Endothelial cell of umbilical vein (primary cell): ENCODE measurements around the gene ACTR3. TPM values are rescaled to one million over a fixed set of nuclear protein-coding genes. Genes with fewer than 3 reads are reported as not detected.

Experiments
- BruUV-seq: library from RNA; stranded (reverse); fragments of 400-500 nt; replicated peaks from 2 replicates; lab custom pipeline; 2021; lab: Mats Ljungman, UMichigan
- CTCF ChIA-PET: fragments of 300-600, 350-600 bp; sonication (Branson Sonifier 250); formaldehyde crosslinking; loops from one replicate; lab custom pipeline; 2021; ENCODE audit warnings: antibody characterized with exemption, inconsistent platforms; lab: Charles Lee
- POLR2A ChIA-PET: fragments of 300-600, 350-600 bp; sonication (Branson Sonifier 250); formaldehyde crosslinking; loops from one replicate; lab custom pipeline; 2021; ENCODE audit warnings: antibody characterized with exemption, inconsistent platforms; lab: Charles Lee
- DNase-seq: peaks from one replicate; pipeline ENCODE4 v3.0.0-alpha.2; 2011; ENCODE audit warnings: low read depth, low spot score
- FAIRE-seq: peaks from 2 replicates; lab custom pipeline; 2011; peaks lifted over from hg19 to GRCh38; lab: Jason Lieb, UNC
- H2AFZ ChIP-seq: 2 replicates; pipeline ENCODE4 v1.6.0; 2012; ENCODE audit warnings: low read depth, low read length, control low read depth, inconsistent platforms
- H3K27ac ChIP-seq: 2 replicates; pipeline ENCODE4 v1.5.1; 2011; ENCODE audit warnings: low read depth, mild to moderate bottlenecking, control low read depth, low read length, moderate library complexity; ENCODE audit not compliant: insufficient read depth
- H3K27me3 ChIP-seq, 2 experiments: 2 replicates each; pipeline versions ENCODE4 v1.6.0 to v1.6.1; 2011; ENCODE audit warnings: low read length in 2 of 2, mixed read lengths in 1 of 2; ENCODE audit not compliant: control insufficient read depth in 2 of 2, insufficient read depth in 2 of 2
- H3K36me3 ChIP-seq, 2 experiments: 2 replicates in 1 of 2; 3 replicates in 1 of 2; pipeline ENCODE4 v1.5.1; 2011; ENCODE audit warnings: low read length in 2 of 2, mild to moderate bottlenecking in 1 of 2, moderate library complexity in 1 of 2; ENCODE audit not compliant: control insufficient read depth in 2 of 2, insufficient read depth in 2 of 2; ENCODE audit errors: extremely low read depth in 1 of 2
- H3K4me1 ChIP-seq: 3 replicates; pipeline ENCODE4 v1.5.1; 2011; ENCODE audit warnings: mild to moderate bottlenecking, low read length; ENCODE audit not compliant: control insufficient read depth, insufficient read depth; ENCODE audit errors: extremely low read depth
- H3K4me2 ChIP-seq: 2 replicates; pipeline ENCODE4 v1.6.1; 2011; ENCODE audit warnings: low read length, control low read depth, mixed read lengths; ENCODE audit not compliant: insufficient read depth
- H3K4me3 ChIP-seq, 3 experiments: fragments of 200-600 bp in 1 of 3; sonication (generic), shearing (Covaris generic) in 1 of 3; replicated peaks in 1 of 3; 2 replicates each; pipeline ENCODE4 v1.5.1; 2011 to 2016; ENCODE audit warnings: control low read depth in 3 of 3, low read length in 3 of 3, mild to moderate bottlenecking in 2 of 3, inconsistent platforms in 1 of 3, low read depth in 1 of 3, moderate library complexity in 1 of 3; ENCODE audit not compliant: insufficient read depth in 1 of 3
- H3K79me2 ChIP-seq: 2 replicates; pipeline ENCODE4 v1.6.0; 2012; ENCODE audit warnings: low read length, inconsistent platforms; ENCODE audit not compliant: control insufficient read depth, insufficient read depth
- H3K9ac ChIP-seq: replicated peaks from 2 replicates; pipeline ENCODE3; 2011; ENCODE audit warnings: low read length, control low read depth; ENCODE audit not compliant: insufficient read depth; ENCODE audit errors: extremely low read depth
- H3K9me1 ChIP-seq: replicated peaks from 3 replicates; pipeline ENCODE4 v1.6.0; 2011; ENCODE audit warnings: mild to moderate bottlenecking, low read length; ENCODE audit not compliant: control insufficient read depth, insufficient read depth; ENCODE audit errors: extremely low read depth
- H3K9me3 ChIP-seq: replicated peaks from 2 replicates; pipeline ENCODE4 v1.5.1; 2012; ENCODE audit warnings: low read length, inconsistent platforms; ENCODE audit not compliant: control insufficient read depth, insufficient read depth
- H4K20me1 ChIP-seq: replicated peaks from 2 replicates; pipeline ENCODE3; 2011; ENCODE audit warnings: mild to moderate bottlenecking, low read length; ENCODE audit not compliant: control insufficient read depth, insufficient read depth; ENCODE audit errors: extremely low read depth
- EZH2 ChIP-seq: IDR thresholded peaks from 2 replicates; pipeline ENCODE4 v1.6.1; 2012; ENCODE audit warnings: borderline replicate concordance, low read depth, mild to moderate bottlenecking, moderate library complexity, low read length, inconsistent platforms; ENCODE audit not compliant: severe bottlenecking
- FOS ChIP-seq: IDR thresholded peaks from 2 replicates; pipeline ENCODE4 v1.6.1; 2011; ENCODE audit warnings: mild to moderate bottlenecking, low read length, moderate library complexity, borderline replicate concordance; ENCODE audit not compliant: insufficient read depth
- GATA2 ChIP-seq: IDR thresholded peaks from 2 replicates; pipeline ENCODE4 v1.7.0; 2011; ENCODE audit warnings: low read depth, mild to moderate bottlenecking, moderate library complexity, mixed read lengths, low read length; ENCODE audit not compliant: insufficient read length, insufficient read depth
- JUN ChIP-seq: IDR thresholded peaks from 2 replicates; pipeline ENCODE4 v1.6.1; 2011; ENCODE audit warnings: borderline replicate concordance, low read depth; ENCODE audit not compliant: insufficient read length, insufficient read depth
- MYC ChIP-seq: IDR thresholded peaks from one replicate; pipeline ENCODE4 v1.6.1; 2011; ENCODE audit warnings: mild to moderate bottlenecking, low read depth, low read length
- POLR2A ChIP-seq: IDR thresholded peaks from 2 replicates; pipeline ENCODE4 v1.6.1; 2012; ENCODE audit warnings: low read depth, mild to moderate bottlenecking, control low read depth, low read length
- POLR2AphosphoS5 ChIP-seq: IDR thresholded peaks from 2 replicates; pipeline ENCODE4 v1.6.1; 2012; ENCODE audit warnings: low read depth, mild to moderate bottlenecking, control low read depth, low read length, moderate library complexity; ENCODE audit not compliant: insufficient read depth
- dilution Hi-C: fragments of 300-500 bp; cut with MboI; formaldehyde crosslinking; loops from one replicate; pipeline ENCODE4 v1.15.0; 2019; ENCODE audit warnings: low sequenced_read_pairs; ENCODE audit not compliant: extremely low pct_ligation_motif_present
- intact Hi-C: fragments of 100-400 bp; cut with micrococcal nuclease; formaldehyde crosslinking; loops from one replicate; pipeline ENCODE4 v1.10.0; 2022
- polyA plus RNA-seq, 4 experiments: library from polyadenylated mRNA; depleted of rRNA in 3 of 4; stranded (reverse) in 3 of 4; unstranded in 1 of 4; fragments of >200 nt; gene quantifications; 2 replicates each; pipeline versions ENCODE4 v1.2.1 to v1.2.3, GENCODE V29; 2011 to 2012; ENCODE audit warnings: missing spikeins in 1 of 4
- total RNA-seq: library from RNA; stranded (reverse); gene quantifications from 2 replicates; pipeline ENCODE4 v1.2.3, GENCODE V29; 2021
- TF ChIP-seq, protein P1 (sequence below): IDR thresholded peaks from 2 replicates; pipeline ENCODE4 v1.6.1; 2011; ENCODE audit not compliant: insufficient read depth, insufficient read length
- TF ChIP-seq, protein P2 (sequence below), 2 donors: IDR thresholded peaks; 1 replicate in 1 of 2; 2 replicates in 1 of 2; pipeline ENCODE4 v1.5.1; 2011; ENCODE audit warnings: low read length in 2 of 2, mild to moderate bottlenecking in 2 of 2, moderate library complexity in 2 of 2, control low read depth in 1 of 2, inconsistent platforms in 1 of 2, low read depth in 1 of 2; ENCODE audit not compliant: insufficient read depth in 1 of 2; ENCODE audit errors: extremely low read depth in 1 of 2

The ACTR3 gene
- total and polyA plus RNA-seq, 2 donors (not counting 3 experiments of a cell fraction or from before 2014, with no cell fraction given), result 120 to 401 TPM

DNA sequence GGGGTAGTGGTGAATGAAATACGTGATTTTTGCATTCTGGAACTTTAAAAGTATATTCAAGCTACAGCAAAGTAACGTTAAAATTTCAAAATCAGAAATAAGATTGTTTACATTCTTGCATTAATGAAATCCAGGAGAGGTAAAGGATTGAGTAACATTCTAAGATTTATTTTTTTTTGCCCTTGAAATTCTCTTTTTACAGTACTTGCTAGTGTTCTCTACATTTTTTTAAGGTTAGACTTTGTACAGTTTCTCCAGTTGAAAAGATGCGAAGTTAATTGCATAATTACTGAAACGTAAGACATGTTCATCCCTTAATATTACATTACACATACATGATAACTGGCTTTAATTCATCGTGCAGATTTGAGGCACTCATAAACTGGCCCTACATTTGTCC, 74.5 kb downstream of the ACTR3 start:
- dilution Hi-C loops, result no loop called here
- peaks cover 3 to 15% of the 10 kb centered on the region in 2 experiments for H3K36me3 ChIP-seq
- no peaks in the 10 kb centered on the region for H3K9me1 ChIP-seq
- H4K20me1 ChIP-seq, result no peaks in the 10 kb centered on the region
- H3K27me3 ChIP-seq, result no peaks in the 10 kb centered on the region
- peaks cover 15% of the 10 kb centered on the region for H3K4me1 ChIP-seq
- no peaks in the 10 kb centered on the region for H3K79me2 ChIP-seq
- FAIRE-seq, result no peak
- H2AFZ ChIP-seq, result no peak overlapping the region
- H3K4me2 ChIP-seq, result no peak overlapping the region
- H3K9me3 ChIP-seq, result no peaks in the 10 kb centered on the region
- POLR2A ChIA-PET, result no interaction called here
- TF ChIP-seq, protein P1, sequence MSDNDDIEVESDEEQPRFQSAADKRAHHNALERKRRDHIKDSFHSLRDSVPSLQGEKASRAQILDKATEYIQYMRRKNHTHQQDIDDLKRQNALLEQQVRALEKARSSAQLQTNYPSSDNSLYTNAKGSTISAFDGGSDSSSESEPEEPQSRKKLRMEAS, result no peak
- TF ChIP-seq, protein P2, sequence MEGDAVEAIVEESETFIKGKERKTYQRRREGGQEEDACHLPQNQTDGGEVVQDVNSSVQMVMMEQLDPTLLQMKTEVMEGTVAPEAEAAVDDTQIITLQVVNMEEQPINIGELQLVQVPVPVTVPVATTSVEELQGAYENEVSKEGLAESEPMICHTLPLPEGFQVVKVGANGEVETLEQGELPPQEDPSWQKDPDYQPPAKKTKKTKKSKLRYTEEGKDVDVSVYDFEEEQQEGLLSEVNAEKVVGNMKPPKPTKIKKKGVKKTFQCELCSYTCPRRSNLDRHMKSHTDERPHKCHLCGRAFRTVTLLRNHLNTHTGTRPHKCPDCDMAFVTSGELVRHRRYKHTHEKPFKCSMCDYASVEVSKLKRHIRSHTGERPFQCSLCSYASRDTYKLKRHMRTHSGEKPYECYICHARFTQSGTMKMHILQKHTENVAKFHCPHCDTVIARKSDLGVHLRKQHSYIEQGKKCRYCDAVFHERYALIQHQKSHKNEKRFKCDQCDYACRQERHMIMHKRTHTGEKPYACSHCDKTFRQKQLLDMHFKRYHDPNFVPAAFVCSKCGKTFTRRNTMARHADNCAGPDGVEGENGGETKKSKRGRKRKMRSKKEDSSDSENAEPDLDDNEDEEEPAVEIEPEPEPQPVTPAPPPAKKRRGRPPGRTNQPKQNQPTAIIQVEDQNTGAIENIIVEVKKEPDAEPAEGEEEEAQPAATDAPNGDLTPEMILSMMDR (IDR thresholded peaks at IDR 0.05; ENCODE audit: extremely low read depth in 1 of 2, insufficient read depth in 1 of 2, low read depth in 1 of 2, low read length in 2 of 2), result no peak
- TF ChIP-seq GATA2, result no peak
- TF ChIP-seq POLR2A, result no peak
- TF ChIP-seq POLR2AphosphoS5, result no peak
- no peak for TF ChIP-seq FOS
- TF ChIP-seq EZH2, result no peak
- no peak for TF ChIP-seq JUN
- no peak for TF ChIP-seq MYC
- intact Hi-C loops, result no loop called here
- H3K27ac ChIP-seq, result no peak overlapping the region
- H3K4me3 ChIP-seq, result no peak overlapping the region
- DNase-seq, result no peak
- no TSS peak for BruUV-seq
- H3K9ac ChIP-seq, result no peak overlapping the region
- CTCF ChIA-PET, result interaction anchor here (1.0 kb wide), 1 partner anchor 10 kb away, joined by 3 read pairs; no protein-coding TSS in a partner anchor
